GM12875 (cell line): ENCODE results near the gene EMILIN1.
A peak's percentile ranks its signal among the peaks of the same experiment; 100 is the strongest.

Source experiments
- H3K4me3 ChIP-seq: one replicate; pipeline ENCODE4 v1.5.1; 2011; ENCODE audit warnings: low read depth, low read length, control low read depth
- TF ChIP-seq, protein P1 (sequence below): IDR thresholded peaks from 2 replicates; pipeline ENCODE4 v1.5.1; 2011; ENCODE audit warnings: low read depth, mild to moderate bottlenecking, control low read depth, inconsistent platforms, low read length, moderate library complexity, borderline replicate concordance; ENCODE audit not compliant: insufficient read depth

EMILIN1 gene

DNA sequence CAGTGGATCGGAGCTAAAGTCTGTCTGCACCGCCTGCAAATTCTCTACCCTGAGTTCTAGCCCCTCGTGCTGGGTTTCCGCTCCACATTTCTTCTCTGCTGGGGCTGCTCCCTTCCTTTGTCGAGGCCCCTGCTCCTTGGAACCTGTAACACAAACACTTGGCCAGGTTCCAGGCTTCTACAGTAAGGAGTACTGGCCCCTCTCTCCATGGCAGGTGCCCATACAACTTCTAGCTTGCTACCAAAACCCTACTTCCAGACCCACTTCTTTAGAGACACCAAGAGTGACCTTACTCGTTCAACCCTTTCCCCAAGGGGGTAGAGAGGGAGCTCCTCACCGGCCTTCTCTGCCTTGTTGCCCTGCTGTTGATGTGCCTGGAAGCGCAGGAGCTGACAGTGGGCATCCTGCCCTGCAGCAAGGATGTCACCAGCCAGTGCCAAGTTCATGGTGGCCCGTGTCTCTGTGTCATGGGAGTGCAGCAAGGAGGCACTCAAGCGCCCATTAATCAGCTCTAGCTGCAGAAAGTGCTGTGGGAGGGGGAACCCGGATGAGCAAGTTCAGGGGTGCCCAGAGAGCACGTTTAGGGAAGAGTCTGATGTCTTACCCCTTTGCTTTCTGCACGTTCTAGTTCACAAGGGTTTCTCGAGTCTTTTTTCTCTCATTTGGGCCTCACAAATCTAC is 54.9 kb downstream of the EMILIN1 start:
- TF ChIP-seq, protein P1, sequence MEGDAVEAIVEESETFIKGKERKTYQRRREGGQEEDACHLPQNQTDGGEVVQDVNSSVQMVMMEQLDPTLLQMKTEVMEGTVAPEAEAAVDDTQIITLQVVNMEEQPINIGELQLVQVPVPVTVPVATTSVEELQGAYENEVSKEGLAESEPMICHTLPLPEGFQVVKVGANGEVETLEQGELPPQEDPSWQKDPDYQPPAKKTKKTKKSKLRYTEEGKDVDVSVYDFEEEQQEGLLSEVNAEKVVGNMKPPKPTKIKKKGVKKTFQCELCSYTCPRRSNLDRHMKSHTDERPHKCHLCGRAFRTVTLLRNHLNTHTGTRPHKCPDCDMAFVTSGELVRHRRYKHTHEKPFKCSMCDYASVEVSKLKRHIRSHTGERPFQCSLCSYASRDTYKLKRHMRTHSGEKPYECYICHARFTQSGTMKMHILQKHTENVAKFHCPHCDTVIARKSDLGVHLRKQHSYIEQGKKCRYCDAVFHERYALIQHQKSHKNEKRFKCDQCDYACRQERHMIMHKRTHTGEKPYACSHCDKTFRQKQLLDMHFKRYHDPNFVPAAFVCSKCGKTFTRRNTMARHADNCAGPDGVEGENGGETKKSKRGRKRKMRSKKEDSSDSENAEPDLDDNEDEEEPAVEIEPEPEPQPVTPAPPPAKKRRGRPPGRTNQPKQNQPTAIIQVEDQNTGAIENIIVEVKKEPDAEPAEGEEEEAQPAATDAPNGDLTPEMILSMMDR = no peak
- peak overlapping the region; percentile 82 for H3K4me3 ChIP-seq

DNA sequence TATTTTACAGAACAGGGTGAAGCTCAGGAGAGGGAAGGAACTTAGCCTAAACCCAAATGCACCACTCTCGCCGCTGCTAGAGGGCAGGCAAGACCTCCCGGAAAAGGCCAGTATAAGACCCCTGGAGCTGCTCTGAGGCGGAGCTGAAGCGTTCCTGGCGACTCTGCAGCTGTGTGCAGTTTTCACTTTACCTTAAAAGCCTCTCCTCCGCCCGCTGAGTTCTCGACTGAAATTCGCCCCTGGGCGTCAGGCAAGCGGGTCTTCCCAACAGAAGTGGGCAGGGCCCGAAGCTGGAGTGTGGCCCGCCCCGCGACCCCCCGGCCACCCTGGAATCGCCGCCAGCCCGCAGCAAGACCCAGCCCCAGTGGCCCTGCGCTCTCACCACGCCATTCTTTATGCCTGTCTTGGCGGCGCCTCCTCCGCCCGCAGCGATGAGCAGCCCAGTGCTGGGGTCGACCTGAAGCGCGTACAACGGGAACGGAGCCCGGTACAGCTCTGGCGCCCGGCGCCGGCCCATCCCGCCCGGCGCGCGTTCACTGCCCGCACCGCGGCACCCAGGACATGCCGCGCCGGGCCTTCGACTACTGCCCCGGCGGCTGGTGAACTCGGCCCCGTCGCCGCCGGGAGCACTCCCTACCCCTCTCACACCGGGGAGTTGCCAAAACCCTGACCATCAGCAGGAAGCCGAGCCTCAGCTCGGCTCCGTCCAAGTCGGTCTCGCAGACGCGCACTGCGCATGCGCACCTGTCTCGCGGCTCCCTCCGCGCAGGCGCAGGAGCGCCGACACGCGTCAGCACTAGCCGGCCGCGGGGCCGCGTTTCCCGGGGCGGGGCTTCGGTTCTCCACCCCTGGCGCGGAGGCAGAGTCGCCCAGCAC is 55.7 kb downstream of the EMILIN1 start, which contains the start of gene PREB:
PREB (minus strand) TSS at position 732 of the 876 bp plus-strand sequence; CDS start at position 517, 215 bp downstream.
- TF ChIP-seq, protein P1 = peak; percentile 49

DNA sequence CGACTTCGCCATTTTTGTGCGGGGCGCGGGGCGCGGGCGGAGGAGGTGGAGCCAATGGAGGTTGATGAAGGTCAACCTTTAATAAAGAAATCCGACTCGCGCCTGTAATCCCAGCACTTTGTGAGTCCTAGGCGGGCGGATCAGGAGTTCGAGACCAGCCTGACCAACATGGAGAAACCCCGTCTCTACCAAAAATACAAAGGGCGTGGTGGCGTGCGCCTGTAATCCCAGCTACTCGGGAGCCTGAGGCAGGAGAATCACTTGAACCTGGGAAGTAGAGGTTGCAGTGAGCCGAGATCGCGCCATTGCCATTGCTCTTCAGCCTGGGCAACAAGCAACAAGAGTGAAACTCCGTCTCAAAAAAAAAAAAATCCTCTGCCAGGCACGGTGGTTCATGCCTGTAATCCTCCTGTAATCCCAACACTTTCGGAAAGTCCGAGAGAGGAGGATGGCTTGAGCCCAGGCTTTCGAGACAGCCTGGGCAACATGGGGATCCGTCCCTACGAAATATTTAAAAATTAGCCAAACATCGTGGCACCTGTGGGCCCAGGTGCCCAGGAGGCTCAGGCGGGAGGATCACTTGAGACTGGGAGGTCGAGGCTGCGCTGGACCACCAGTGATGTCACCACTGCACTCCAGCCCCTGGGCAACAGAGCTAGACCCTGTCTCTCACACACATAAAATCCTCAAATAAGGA is 56.5 kb downstream of the EMILIN1 start:
- H3K4me3 ChIP-seq = peak overlapping the region; percentile 82
- TF ChIP-seq, protein P1 = no peak

More for the DNA sequence above, 55.7 kb downstream of the EMILIN1 start, which contains the start of gene PREB:
- peak within 1 kb of the TSS; percentile 82 for H3K4me3 ChIP-seq

DNA sequence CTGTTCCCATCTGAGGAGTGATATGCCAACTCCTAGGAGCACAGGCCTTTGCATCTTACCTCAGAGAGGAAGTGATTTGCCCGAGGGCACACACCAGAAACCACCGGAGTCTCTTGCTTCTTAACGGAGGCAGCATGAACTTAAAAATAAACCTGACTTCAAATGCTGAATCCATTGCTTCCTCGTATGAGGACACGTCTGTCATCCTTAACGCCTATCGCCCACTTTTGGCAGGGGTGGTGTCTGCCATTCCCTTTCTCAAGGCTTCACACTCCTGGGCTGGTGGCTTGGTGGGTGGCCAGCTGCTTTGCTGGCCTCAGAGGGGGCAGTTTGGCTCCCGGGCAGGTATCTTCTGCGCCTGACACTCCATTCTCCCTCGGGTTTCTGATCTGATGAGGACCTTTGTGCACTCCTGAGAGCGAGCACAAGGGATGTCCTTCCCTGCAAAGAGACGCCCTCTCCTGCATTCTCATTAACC is 57.1 kb downstream of the EMILIN1 start:
- TF ChIP-seq, protein P1 = no peak
- no peak overlapping the region for H3K4me3 ChIP-seq
